ENCODE data around the gene UTRN.

The UTRN gene

GRCh38 chr6:144283646-144284477, 1.3 kb upstream of the UTRN start:
- DNase-seq (no peak), ATAC-seq (no peak)

DNA sequence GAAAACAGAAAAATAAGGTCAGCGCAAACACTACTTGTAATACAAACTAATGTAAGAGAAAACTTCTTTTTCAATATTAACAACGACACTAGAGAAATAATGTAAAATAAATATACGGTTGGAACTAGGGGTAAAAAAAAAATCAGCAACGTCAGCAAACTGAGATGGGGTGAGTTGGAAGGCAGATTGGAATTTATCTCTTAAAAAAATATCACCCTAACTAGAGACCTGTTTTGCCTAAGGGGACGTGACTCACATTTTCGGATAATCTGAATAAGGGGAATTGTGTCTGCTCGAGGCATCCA, 705 bp upstream of the UTRN start:
- no peak for DNase-seq
- ATAC-seq, result no peak

- DNase-seq (peak; percentile 35), ATAC-seq (no peak)
Observed at GRCh38 chr6:144285548-144285797, 338 bp downstream of the UTRN start.

- peak; percentile 48 for ATAC-seq
Observed at GRCh38 chr6:144285798-144286502, 815 bp downstream of the UTRN start.

DNA sequence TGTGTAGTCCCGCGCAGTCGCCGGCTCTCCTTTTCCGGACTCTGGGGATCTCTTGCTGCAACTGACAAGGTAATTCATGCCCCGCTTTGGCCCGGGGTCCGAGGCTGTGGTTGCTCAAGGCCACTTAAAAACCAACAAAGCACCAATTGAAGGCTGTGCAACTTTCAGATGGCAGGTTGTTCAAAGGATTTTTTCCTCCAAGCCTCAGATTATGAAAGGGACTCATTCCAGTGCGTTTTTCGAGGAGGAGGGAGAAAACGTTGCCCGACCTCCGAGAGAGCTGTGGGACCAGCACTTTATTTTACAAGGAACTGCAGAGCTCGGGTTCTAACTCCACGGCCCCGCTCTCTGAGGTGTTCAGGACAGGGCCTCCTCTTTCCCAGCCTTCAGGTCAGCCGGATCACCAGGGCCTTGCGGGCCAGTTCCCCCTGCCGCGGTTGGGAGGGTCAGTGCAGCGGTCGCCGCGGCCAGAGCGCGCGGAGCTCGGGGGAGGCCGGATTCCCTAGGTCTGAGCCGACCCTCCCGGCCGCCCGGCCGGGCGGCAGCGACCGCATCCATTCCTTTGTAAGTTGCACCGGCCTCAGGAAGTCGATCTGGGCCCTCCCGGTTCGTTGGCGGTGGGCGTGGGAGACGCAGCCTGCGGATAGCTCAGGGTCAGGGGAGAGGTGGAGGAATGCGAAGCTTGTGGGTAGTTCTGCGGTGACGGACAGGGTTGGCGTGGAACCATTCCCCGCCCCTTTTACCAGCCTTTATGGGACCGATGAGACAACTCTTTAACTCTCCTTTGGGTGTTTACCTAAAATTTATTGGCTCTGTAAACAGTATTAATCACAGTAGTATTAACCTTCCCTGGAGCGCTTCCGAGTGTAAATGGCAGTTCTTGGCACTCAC, 1.6 kb downstream of the UTRN start:
- DNase-seq, result peak; percentile 18
- ATAC-seq, result no peak

More at GRCh38 chr6:144285798-144286502, 815 bp downstream of the UTRN start:
- DNase-seq, result peak; percentile 42

DNA sequence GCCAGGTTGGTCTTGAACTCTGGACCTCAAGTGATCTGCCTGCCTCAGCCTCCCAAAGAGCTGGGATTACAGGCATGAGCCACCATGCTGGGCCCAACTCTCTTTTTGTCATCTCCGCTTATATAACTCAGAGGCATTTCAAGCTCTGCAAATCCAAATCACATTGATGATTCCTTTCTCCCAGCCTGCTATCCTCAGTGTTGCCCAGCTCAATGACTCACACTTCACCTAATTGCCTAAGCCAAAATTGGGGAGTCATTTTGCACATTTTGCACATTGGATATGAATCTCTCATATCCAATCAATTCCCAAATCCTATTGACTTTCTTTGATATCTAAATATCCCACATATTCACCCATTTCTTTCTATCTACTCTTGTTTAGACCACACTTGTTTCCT, 3.9 kb downstream of the UTRN start:
- DNase-seq, result no peak
- no peak for ATAC-seq

- DNase-seq (no peak), ATAC-seq (no peak)
Observed at GRCh38 chr6:144292372-144292771, 7.2 kb downstream of the UTRN start.

- ATAC-seq (no peak), DNase-seq (no peak)
Observed at GRCh38 chr6:144294016-144294415, 8.9 kb downstream of the UTRN start.

DNA sequence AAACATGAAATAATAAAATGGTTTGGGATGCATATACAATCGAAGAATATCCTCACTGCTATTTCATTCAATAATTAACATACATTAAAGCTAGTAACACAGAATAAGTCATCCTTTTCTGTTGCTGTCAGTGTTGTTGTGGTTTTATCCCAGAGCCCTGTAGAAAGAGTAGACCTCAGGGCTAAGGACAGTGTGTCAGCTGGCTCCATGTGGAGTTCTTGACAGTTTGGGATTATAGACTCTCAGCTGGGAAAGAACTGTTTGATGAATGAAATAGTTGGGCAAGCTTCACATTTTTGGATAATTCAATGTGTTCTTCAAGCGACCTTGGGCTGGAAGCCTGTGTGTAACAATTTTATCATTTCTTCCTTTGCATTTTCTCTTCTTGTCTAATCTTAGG, 10.1 kb downstream of the UTRN start:
- DNase-seq, result no peak
- ATAC-seq, result no peak

GRCh38 chr6:144295981-144296767, 11.0 kb downstream of the UTRN start:
- DNase-seq (no peak), ATAC-seq (no peak)

GRCh38 chr6:144296973-144297372, 11.8 kb downstream of the UTRN start:
- no peak for ATAC-seq
- no peak for DNase-seq

- DNase-seq, result no peak
- ATAC-seq, result no peak
Observed at GRCh38 chr6:144297511-144298100, 12.5 kb downstream of the UTRN start.

DNA sequence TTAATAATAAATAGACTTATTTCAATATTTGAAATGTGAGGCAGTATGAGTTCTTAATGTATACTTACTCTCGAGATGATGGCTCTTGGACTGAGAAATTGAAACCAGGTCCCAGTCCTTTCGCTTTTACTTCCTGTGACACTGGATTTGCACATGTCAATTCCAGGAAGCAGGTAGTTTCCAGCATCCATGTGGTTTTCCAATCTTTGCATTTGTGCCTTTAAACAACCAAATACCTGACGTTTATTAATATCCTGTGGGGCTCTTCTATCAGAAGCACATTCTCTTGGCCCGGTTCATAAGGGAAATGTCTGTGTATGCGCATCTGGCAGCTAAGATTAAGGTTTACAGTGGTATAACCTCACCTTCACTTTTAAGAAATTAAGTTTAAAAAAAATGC, 13.1 kb downstream of the UTRN start:
- ATAC-seq (no peak), DNase-seq (no peak)

DNA sequence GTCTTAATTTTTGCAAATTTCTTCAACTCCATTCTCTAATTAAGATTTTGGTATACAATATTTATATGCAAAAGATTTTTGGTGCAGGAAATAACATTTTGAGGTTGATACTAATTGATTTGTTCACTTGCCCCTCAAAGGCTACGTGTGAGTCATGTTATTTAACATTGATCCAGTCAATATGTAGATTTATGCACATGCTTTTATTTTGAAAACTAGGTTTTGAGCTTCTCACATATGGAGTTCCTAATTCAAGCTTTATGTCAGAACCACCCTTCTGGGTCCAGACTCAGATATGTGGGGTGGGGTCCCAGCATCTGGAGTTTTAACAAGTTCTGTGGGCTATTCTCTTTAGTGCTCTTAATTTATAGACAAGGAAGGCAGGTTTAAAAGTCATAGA, 13.8 kb downstream of the UTRN start:
- DNase-seq (no peak), ATAC-seq (no peak)

DNA sequence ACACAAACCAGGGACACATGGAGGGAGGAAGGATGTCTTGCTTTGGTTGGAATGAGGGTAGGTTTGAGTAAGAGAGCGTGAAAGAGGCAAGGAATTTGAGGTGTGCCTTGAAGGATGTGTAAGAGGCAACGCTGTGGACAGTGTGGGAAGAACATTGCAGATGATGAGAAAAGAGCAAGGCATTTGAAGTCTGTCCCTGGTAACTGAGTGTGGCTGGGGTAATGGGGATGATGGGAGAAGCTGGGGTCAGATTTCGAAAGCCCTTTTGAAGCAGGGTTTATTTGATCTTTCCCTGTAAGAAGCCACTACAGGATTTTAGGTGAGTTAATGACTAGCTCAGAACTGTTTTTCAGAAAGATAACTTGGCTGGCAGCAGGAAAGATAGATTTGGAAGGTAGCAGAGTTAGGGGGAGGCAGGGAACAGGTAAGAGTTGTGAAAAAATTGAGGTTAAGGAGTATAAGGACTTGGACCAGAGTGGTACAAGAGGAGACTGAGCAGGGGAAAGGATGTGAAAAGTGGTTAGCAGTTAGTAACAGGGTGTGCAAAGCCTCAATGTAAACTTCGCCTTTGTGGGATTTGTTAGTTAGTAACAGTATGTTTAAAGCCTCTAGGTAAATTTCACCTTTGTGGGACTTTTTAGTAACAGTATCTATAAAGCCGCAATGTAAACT, 17.7 kb downstream of the UTRN start:
- no peak for ATAC-seq
- no peak for DNase-seq

DNA sequence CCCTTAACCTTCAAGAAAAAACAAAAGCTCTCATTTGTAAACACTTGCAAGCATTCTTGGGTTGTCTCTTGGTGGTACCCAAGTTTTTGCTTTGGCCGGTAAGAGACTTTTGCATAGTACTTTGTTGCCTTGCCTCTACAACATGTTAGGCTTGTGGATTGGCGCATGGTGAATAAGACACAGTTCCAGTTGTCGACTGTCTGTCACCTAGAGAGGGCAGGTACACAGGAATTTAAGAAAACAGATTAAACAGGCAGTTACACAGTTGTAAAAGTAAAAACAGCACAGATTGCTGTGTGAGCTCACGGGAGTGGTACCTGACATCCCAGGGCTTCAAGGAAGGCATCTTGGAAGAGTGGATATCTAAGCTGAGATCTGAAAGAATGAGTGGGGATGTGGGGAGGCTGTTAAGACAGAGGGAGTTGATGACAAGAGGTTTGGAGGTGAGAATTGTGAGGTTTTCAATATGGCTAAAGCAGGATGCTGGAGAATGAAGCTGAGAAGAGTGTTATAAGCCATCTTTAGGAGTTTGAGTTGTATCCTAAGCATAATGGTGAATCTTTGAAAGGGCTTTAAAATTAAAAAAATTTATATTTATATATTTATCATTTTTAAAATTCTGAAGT, 19.2 kb downstream of the UTRN start:
- ATAC-seq (no peak), DNase-seq (no peak)

- no peak for ATAC-seq
- no peak for DNase-seq
Observed at GRCh38 chr6:144305567-144305966, 20.4 kb downstream of the UTRN start.

DNA sequence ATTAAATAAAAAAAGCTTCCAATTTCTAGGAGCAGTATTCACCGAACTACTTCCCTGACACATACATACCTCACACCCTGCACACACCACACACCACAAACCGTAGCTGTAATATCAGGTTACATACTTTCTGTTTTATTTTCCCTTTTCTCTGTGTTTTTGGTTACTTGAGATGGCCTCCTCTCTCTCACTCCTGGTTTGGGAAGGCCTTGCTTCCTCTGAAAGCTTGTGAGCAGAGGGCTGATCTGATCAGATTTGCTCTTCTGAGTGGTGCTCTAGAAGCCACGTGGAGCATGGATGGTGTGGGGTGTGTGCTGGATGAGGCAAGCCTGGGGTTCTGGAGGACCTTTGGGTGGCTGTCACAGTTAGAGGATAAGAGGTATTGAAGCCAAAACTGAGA, 20.9 kb downstream of the UTRN start:
- DNase-seq (no peak), ATAC-seq (peak; percentile 79)

DNA sequence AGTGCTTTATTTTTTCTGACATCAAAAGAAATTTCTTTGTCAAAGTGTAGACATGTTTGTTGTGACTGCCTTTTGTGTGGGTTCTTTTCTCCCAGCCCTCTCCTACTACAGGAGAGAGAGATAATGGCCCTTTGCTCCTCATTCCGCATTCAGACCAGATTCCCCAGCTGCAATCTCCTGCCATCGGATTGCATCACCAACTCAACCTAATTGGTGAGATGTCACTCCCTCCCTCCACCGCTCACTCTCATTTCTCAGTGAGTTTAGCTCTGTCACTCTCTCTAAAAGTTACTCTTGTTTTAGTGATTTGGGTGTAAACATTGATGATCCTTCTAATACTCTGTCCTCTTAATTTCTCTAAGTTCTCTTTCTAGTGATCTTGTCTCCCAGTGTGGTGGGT, 22.7 kb downstream of the UTRN start:
- ATAC-seq (no peak), DNase-seq (no peak)

DNA sequence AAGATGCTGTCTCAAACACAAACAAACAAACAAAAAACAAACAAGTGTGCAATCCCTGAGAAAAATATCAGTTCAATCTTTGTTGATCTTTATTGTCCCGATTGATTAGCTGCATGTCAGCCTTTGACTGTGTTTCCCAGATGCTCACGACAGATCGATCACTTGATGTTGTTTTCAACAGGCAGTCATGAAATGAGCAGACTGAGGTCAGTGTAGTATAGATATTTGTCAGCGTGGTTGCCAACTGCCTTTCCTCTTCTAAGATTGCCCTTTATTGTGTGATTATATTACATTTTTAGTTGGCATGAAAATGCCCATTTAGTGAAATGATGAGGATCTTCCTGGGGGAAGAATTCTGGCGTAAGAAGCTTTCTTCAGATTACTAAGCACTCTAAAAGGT, 25.6 kb downstream of the UTRN start:
- DNase-seq (peak; percentile 19), ATAC-seq (peak; percentile 78)

DNA sequence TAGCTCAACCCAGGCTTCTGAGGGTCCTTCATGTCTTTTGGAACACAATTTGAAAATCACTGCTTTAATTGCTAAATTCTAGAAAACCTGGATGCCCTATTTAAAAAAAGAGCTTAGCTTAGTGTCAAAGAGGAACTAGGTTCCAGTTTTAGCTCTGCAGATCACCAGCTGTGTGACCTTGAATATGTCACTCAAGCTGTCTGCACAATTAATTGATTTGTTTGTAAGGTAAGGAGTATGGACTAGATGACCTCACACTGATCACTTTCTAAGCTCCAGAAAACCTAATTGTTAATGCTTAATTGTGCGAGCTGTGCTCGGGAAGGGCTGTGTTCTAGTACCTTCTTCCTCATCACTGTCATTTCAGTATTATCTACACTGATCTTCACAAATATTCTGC, 26.2 kb downstream of the UTRN start:
- ATAC-seq (no peak), DNase-seq (no peak)
